Astrocyte (in vitro differentiated cells and primary cell): ENCODE data around the gene COPS4. TPM values are rescaled to one million over a fixed set of nuclear protein-coding genes. Genes with fewer than 3 reads are reported as not detected.
"Not testable (repeated sequence)": the region's sequence is repeated elsewhere in the genome, so short reads cannot be mapped to it uniquely, and the experiment has no call there.

ENCODE experiments used
- DNase-seq: peaks from one replicate; pipeline ENCODE4 v3.0.0-alpha.2; 2010; ENCODE audit warnings: low read depth
- FAIRE-seq: peaks from 2 replicates; lab custom pipeline; 2011; peaks lifted over from hg19 to GRCh38; lab: Jason Lieb, UNC
- H2AFZ ChIP-seq: 2 replicates; pipeline ENCODE4 v1.6.0; 2012; ENCODE audit warnings: low read depth, low read length, inconsistent platforms
- H3K27ac ChIP-seq: 2 replicates; pipeline ENCODE4 v1.5.1; 2011; ENCODE audit warnings: low read depth, low read length, inconsistent platforms
- H3K27me3 ChIP-seq: 2 replicates; pipeline ENCODE4 v1.6.0; 2011; ENCODE audit warnings: low read length, inconsistent platforms; ENCODE audit not compliant: insufficient read depth
- H3K36me3 ChIP-seq: 2 replicates; pipeline ENCODE4 v1.5.1; 2011; ENCODE audit warnings: low read length, inconsistent platforms; ENCODE audit not compliant: insufficient read depth
- H3K4me1 ChIP-seq: 2 replicates; pipeline ENCODE4 v1.5.1; 2011; ENCODE audit warnings: low read length, inconsistent platforms; ENCODE audit not compliant: insufficient read depth
- H3K4me2 ChIP-seq: 2 replicates; pipeline ENCODE4 v1.6.0; 2012; ENCODE audit warnings: low read length, inconsistent platforms
- H3K4me3 ChIP-seq: 2 replicates; pipeline ENCODE4 v1.5.1; 2011; ENCODE audit warnings: low read depth, mild to moderate bottlenecking, low read length, inconsistent platforms; ENCODE audit not compliant: insufficient read depth
- H3K79me2 ChIP-seq: 2 replicates; pipeline ENCODE4 v1.6.0; 2012; ENCODE audit warnings: mild to moderate bottlenecking, low read length, inconsistent platforms; ENCODE audit not compliant: insufficient read depth
- H3K9ac ChIP-seq: 2 replicates; pipeline ENCODE4 v1.6.0; 2012; ENCODE audit warnings: mild to moderate bottlenecking, low read length, inconsistent platforms
- H3K9me3 ChIP-seq: 2 replicates; pipeline ENCODE4 v1.5.1; 2012; ENCODE audit warnings: low read depth, mild to moderate bottlenecking, low read length, inconsistent platforms; ENCODE audit not compliant: insufficient read depth
- H4K20me1 ChIP-seq: 2 replicates; pipeline ENCODE4 v1.6.0; 2012; ENCODE audit warnings: low read length, inconsistent platforms; ENCODE audit not compliant: insufficient read depth
- H3K27ac Mint-ChIP-seq: one replicate; pipeline ENCODE4 v1.8.0; 2021; ENCODE audit warnings: mild to moderate bottlenecking, mixed read lengths; ENCODE audit not compliant: unreplicated experiment
- H3K27me3 Mint-ChIP-seq: one replicate; pipeline ENCODE4 v1.8.0; 2021; ENCODE audit warnings: low read depth, mixed read lengths; ENCODE audit not compliant: unreplicated experiment
- H3K36me3 Mint-ChIP-seq: one replicate; pipeline ENCODE4 v1.8.0; 2021; ENCODE audit warnings: low read depth, mixed read lengths; ENCODE audit not compliant: unreplicated experiment
- H3K4me1 Mint-ChIP-seq: one replicate; pipeline ENCODE4 v1.8.0; 2021; ENCODE audit warnings: low read depth, mixed read lengths; ENCODE audit not compliant: unreplicated experiment
- H3K4me3 Mint-ChIP-seq: one replicate; pipeline ENCODE4 v1.8.0; 2021; ENCODE audit warnings: mild to moderate bottlenecking, moderate library complexity, mixed read lengths; ENCODE audit not compliant: unreplicated experiment
- H3K9me3 Mint-ChIP-seq: one replicate; pipeline ENCODE4 v1.8.0; 2021; ENCODE audit warnings: mild to moderate bottlenecking, mixed read lengths; ENCODE audit not compliant: unreplicated experiment
- CTCF ChIP-seq: IDR thresholded peaks from 2 replicates; pipeline ENCODE4 v1.5.1; 2011; ENCODE audit warnings: low read depth, mild to moderate bottlenecking, inconsistent platforms, low read length, moderate library complexity; ENCODE audit not compliant: insufficient read depth
- EZH2 ChIP-seq: IDR thresholded peaks from 2 replicates; pipeline ENCODE4 v1.6.1; 2012; ENCODE audit warnings: mild to moderate bottlenecking, low read length, inconsistent platforms; ENCODE audit not compliant: insufficient read depth
- total RNA-seq: library from RNA; stranded (reverse); gene quantifications from 2 replicates; pipeline ENCODE4 v1.2.1, GENCODE V29; 2021

COPS4 gene
- total RNA-seq, 1 donor from 2014 or later: 39.3 TPM

GRCh38 chr4:83002329-83002728, 32.7 kb upstream of the COPS4 start:
- Mint-ChIP-seq H3K4me1 (no peaks in the 10 kb centered on the region), H3K36me3 (no peaks in the 10 kb centered on the region), H3K27me3 (no peaks in the 10 kb centered on the region), H3K9me3 (no peaks in the 10 kb centered on the region), H3K4me3 (no peak overlapping the region), H3K27ac (no peak overlapping the region)
- Histone ChIP-seq H3K36me3 (no peaks in the 10 kb centered on the region), H3K27me3 (no peaks in the 10 kb centered on the region), H3K4me3 (no peak overlapping the region), H3K4me1 (no peaks in the 10 kb centered on the region), H3K79me2 (peaks cover 75% of the 10 kb centered on the region), H4K20me1 (peaks cover 15% of the 10 kb centered on the region), H3K9ac (no peak overlapping the region), H3K4me2 (no peak overlapping the region), H3K27ac (no peak overlapping the region), H3K9me3 (no peaks in the 10 kb centered on the region), H2AFZ (no peak overlapping the region)
- no peak for FAIRE-seq
- TF ChIP-seq EZH2 (no peak), CTCF (no peak)
- DNase-seq: no peak

GRCh38 chr4:83003044-83003791, 31.8 kb upstream of the COPS4 start:
- H3K9ac ChIP-seq, FAIRE-seq, H3K27ac ChIP-seq, H3K4me2 ChIP-seq, H3K27me3 ChIP-seq, H3K4me3 Mint-ChIP-seq, H3K27me3 Mint-ChIP-seq, DNase-seq, H2AFZ ChIP-seq, H3K36me3 Mint-ChIP-seq, H3K9me3 Mint-ChIP-seq, H3K36me3 ChIP-seq, H3K9me3 ChIP-seq, H3K4me1 Mint-ChIP-seq, H3K4me1 ChIP-seq, H3K27ac Mint-ChIP-seq, H3K4me3 ChIP-seq: not testable (repeated sequence)
- H4K20me1 ChIP-seq: peaks cover 15% of the 10 kb centered on the region
- H3K79me2 ChIP-seq: peaks cover 82% of the 10 kb centered on the region

GRCh38 chr4:83009529-83009928, 25.5 kb upstream of the COPS4 start:
- H3K4me1 ChIP-seq: peaks cover 12% of the 10 kb centered on the region
- FAIRE-seq (no peak), DNase-seq (no peak)
- H3K36me3 ChIP-seq: no peaks in the 10 kb centered on the region
- Mint-ChIP-seq H3K9me3 (no peaks in the 10 kb centered on the region), H3K4me1 (peaks cover 15% of the 10 kb centered on the region), H3K27ac (peak overlapping the region; percentile 93), H3K27me3 (no peaks in the 10 kb centered on the region), H3K4me3 (peak overlapping the region; percentile 93), H3K36me3 (no peaks in the 10 kb centered on the region)
- H3K4me2 ChIP-seq: peak overlapping the region; percentile 95
- peaks cover 66% of the 10 kb centered on the region for H3K79me2 ChIP-seq
- H3K27me3 ChIP-seq: no peaks in the 10 kb centered on the region
- peak overlapping the region; percentile 93 for H3K27ac ChIP-seq
- TF ChIP-seq EZH2 (no peak), CTCF (no peak)
- H3K9ac ChIP-seq: peak overlapping the region; percentile 97
- peaks cover 3% of the 10 kb centered on the region for H4K20me1 ChIP-seq
- H3K4me3 ChIP-seq: peak overlapping the region; percentile 90
- H3K9me3 ChIP-seq: no peaks in the 10 kb centered on the region
- H2AFZ ChIP-seq: no peak overlapping the region
